ENCODE measurements around the gene PCSK4. TPM values are rescaled to one million over a fixed set of nuclear protein-coding genes. Genes with fewer than 3 reads are reported as not detected.

Gene PCSK4
- total RNA-seq, 2 experiments from 2014 or later = 1.5 to 2.7 TPM

DNA sequence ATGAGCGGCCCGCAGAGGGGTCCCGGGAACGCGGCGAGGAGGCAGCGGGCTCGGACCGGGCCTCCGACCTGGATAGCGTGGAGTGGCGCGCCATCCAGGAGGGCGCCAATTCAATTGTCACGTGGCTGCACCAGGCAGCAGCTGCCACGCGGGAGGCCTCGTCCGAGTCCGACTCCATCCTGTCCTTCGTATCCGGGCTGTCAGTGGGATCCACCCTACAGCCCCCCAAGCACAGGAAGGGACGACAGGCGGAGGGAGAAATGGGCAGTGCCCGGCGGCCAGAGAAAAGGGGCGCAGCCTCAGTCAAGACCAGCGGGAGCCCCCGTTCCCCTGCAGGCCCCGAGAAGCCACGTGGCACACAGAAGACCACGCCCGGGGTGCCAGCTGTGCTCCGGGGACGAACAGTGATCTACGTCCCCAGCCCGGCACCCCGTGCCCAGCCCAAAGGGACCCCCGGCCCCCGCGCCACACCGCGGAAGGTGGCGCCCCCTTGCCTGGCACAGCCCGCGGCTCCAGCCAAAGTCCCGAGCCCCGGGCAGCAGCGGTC lies 21.8 kb downstream of the PCSK4 start:
- Mint-ChIP-seq H3K4me3 (no peak overlapping the region), H3K4me1 (ENCODE audit: low read depth) (peaks cover 9% of the 10 kb centered on the region), H3K36me3 (no peaks in the 10 kb centered on the region), H3K27ac (no peak overlapping the region), H3K9me3 (no peaks in the 10 kb centered on the region), H3K27me3 (peaks cover 8% of the 10 kb centered on the region)
- POLR2A ChIA-PET = interaction anchor here (2.1 kb wide), 1 partner anchor 23 kb away, joined by 5 read pairs; no protein-coding TSS in a partner anchor
- intact Hi-C loops (cut with micrococcal nuclease) = no loop called here
- CTCF ChIA-PET = interaction anchor here (1.3 to 3.4 kb wide), 2 partner anchors 24 to 189 kb away, joined by 5 to 13 read pairs; no protein-coding TSS in a partner anchor
- no peak for DNase-seq

DNA sequence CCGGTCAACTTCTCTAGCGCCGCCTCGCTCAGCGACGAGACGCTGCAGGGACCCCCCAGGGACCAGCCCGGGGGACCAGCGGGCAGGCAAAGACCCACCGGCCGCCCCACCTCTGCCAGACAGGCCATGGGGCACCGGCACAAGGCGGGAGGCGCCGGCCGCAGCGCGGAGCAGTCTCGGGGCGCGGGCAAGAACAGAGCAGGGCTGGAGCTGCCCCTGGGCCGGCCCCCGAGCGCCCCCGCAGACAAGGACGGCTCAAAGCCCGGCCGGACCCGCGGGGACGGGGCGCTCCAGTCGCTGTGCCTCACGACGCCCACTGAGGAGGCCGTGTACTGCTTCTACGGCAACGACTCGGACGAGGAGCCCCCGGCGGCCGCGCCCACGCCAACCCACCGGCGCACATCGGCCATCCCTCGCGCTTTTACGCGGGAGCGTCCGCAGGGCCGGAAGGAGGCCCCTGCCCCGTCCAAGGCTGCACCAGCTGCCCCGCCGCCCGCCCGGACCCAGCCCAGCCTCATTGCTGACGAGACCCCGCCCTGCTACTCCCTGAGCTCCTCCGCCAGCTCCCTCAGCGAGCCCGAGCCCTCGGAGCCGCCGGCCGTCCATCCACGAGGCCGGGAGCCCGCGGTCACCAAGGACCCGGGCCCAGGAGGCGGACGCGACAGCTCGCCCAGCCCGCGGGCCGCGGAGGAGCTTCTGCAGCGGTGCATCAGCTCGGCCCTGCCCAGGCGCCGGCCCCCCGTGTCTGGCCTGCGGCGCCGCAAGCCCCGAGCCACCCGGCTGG lies 22.5 kb downstream of the PCSK4 start:
- ChIA-PET CTCF (interaction anchor here (1.2 to 3.4 kb wide), 4 partner anchors 9 to 23 kb away, joined by 3 to 20 read pairs (median 14); no protein-coding TSS in a partner anchor), POLR2A (interaction anchor here (1.4 to 2.1 kb wide), 2 partner anchors 7 to 23 kb away, joined by 3 to 5 read pairs; no protein-coding TSS in a partner anchor)
- no peak for DNase-seq
- no peak overlapping the region for H3K4me3 Mint-ChIP-seq
- no peaks in the 10 kb centered on the region for H3K36me3 Mint-ChIP-seq
- H3K27ac Mint-ChIP-seq = no peak overlapping the region
- intact Hi-C loops (cut with micrococcal nuclease) = no loop called here
- H3K27me3 Mint-ChIP-seq = peaks cover 8% of the 10 kb centered on the region
- no peaks in the 10 kb centered on the region for H3K9me3 Mint-ChIP-seq
- peaks cover 9% of the 10 kb centered on the region for H3K4me1 Mint-ChIP-seq (ENCODE audit: low read depth)

DNA sequence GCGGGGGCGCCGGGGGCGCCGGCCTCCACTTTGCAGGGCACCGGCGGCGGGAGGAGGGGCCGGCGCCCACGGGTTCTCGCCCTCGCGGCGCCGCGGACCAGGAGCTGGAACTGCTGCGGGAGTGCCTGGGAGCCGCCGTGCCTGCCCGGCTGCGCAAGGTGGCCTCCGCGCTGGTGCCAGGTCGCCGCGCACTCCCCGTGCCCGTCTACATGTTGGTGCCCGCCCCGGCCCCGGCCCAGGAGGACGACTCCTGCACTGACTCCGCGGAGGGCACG lies 23.0 kb downstream of the PCSK4 start:
- Mint-ChIP-seq H3K4me3 (no peak overlapping the region), H3K36me3 (no peaks in the 10 kb centered on the region), H3K4me1 (ENCODE audit: low read depth) (peaks cover 9% of the 10 kb centered on the region), H3K27me3 (peaks cover 8% of the 10 kb centered on the region), H3K9me3 (no peaks in the 10 kb centered on the region), H3K27ac (no peak overlapping the region)
- POLR2A ChIA-PET = interaction anchor here (1.4 kb wide), 1 partner anchor 8 kb away, joined by 3 read pairs; no protein-coding TSS in a partner anchor
- CTCF ChIA-PET = interaction anchor here (1.2 to 2.5 kb wide), 3 partner anchors 8 to 22 kb away, joined by 3 to 20 read pairs (median 14); no protein-coding TSS in a partner anchor
- intact Hi-C loops (cut with micrococcal nuclease) = no loop called here
- DNase-seq = no peak

DNA sequence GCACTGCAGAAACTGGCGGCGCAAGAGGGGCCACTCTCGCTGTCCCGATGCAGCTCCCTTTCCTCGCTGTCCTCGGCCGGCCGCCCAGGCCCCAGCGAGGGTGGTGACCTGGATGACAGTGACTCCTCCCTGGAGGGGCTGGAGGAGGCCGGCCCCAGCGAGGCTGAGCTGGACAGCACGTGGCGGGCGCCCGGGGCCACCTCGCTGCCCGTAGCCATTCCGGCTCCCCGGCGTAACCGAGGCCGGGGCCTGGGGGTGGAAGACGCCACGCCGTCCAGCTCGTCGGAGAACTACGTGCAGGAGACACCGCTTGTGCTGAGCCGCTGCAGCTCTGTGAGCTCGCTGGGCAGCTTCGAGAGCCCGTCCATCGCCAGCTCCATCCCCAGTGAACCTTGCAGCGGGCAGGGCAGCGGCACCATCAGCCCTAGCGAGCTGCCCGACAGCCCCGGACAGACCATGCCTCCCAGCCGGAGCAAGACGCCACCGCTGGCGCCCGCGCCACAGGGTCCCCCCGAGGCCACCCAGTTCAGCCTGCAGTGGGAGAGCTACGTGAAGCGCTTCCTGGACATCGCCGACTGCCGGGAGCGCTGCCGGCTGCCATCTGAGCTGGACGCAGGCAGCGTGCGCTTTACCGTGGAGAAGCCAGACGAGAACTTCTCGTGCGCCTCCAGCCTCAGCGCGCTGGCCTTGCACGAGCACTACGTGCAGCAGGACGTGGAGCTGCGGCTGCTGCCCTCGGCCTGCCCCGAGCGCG lies 23.5 kb downstream of the PCSK4 start:
- Mint-ChIP-seq H3K4me1 (ENCODE audit: low read depth) (peaks cover 5% of the 10 kb centered on the region), H3K27ac (no peak overlapping the region), H3K27me3 (peaks cover 8% of the 10 kb centered on the region), H3K4me3 (no peak overlapping the region), H3K9me3 (no peaks in the 10 kb centered on the region), H3K36me3 (no peaks in the 10 kb centered on the region)
- intact Hi-C loops (cut with micrococcal nuclease) = no loop called here
- CTCF ChIA-PET = interaction anchor here (1.0 to 2.5 kb wide), 7 partner anchors 8 to 22 kb away, joined by 3 to 20 read pairs (median 5); no protein-coding TSS in a partner anchor
- POLR2A ChIA-PET = interaction anchor here (1.4 kb wide), 1 partner anchor 8 kb away, joined by 3 read pairs; no protein-coding TSS in a partner anchor
- no peak for DNase-seq

DNA sequence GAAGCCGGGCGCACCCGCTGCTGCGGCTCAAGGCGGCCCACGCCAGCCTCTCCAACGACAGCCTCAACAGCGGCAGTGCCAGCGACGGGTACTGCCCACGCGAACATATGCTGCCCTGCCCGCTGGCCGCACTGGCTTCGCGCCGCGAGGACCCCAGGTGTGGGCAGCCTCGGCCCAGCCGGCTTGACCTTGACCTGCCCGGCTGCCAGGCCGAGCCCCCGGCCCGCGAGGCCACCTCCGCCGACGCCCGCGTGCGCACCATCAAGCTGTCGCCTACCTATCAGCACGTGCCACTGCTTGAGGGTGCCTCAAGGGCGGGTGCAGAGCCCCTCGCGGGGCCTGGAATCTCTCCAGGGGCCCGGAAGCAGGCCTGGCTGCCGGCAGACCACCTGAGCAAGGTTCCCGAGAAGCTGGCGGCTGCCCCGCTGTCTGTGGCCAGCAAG lies 24.1 kb downstream of the PCSK4 start:
- DNase-seq = no peak
- ChIA-PET POLR2A (interaction anchor here (1.4 kb wide), 1 partner anchor 9 kb away, joined by 3 read pairs; no protein-coding TSS in a partner anchor), CTCF (interaction anchor here (1.0 to 2.5 kb wide), 6 partner anchors 9 to 21 kb away, joined by 3 to 20 read pairs (median 6); no protein-coding TSS in a partner anchor)
- intact Hi-C loops (cut with micrococcal nuclease) = no loop called here
- H3K36me3 Mint-ChIP-seq = no peaks in the 10 kb centered on the region
- peaks cover 3% of the 10 kb centered on the region for H3K4me1 Mint-ChIP-seq (ENCODE audit: low read depth)
- no peak overlapping the region for H3K27ac Mint-ChIP-seq
- H3K4me3 Mint-ChIP-seq = no peak overlapping the region
- peaks cover 8% of the 10 kb centered on the region for H3K27me3 Mint-ChIP-seq
- H3K9me3 Mint-ChIP-seq = no peaks in the 10 kb centered on the region

DNA sequence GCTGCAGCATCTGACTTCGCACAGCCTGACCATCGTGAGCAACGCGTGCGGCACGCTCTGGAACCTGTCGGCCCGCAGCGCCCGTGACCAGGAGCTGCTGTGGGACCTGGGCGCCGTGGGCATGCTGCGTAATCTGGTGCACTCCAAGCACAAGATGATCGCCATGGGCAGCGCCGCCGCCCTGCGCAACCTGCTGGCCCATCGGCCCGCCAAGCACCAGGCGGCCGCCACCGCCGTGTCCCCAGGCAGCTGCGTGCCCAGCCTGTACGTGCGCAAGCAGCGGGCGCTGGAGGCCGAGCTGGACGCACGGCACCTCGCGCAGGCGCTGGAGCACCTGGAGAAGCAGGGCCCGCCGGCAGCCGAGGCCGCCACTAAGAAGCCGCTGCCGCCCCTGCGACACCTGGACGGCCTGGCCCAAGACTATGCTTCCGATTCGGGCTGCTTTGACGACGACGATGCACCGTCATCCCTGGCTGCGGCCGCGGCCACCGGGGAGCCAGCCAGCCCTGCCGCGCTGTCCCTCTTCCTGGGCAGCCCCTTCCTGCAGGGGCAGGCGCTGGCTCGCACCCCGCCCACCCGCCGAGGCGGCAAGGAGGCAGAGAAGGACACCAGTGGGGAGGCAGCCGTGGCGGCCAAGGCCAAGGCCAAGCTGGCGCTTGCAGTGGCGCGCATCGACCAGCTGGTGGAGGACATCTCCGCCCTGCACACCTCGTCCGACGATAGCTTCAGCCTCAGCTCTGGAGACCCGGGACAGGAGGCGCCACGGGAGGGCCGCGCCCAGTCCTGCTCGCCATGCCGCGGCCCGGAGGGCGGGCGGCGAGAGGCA lies 24.7 kb downstream of the PCSK4 start:
- intact Hi-C loops (cut with micrococcal nuclease) = no loop called here

DNA sequence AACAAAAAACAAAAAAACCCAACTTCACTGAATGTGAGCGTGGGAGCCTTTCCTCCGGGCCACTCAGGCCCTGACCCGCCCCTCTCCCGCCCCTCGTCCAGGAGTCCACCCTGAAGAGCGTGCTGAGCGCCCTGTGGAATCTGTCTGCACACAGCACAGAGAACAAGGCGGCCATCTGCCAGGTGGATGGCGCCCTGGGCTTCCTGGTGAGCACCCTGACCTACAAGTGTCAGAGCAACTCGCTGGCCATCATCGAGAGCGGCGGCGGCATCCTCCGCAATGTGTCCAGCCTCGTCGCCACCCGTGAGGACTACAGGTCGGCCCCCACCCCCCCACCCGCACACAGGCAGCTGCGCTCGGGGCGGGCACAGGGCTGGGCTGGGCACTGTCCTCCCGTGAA lies 28.3 kb downstream of the PCSK4 start:
- Mint-ChIP-seq H3K9me3 (no peaks in the 10 kb centered on the region), H3K4me1 (ENCODE audit: low read depth) (peaks cover 9% of the 10 kb centered on the region), H3K27ac (no peak overlapping the region), H3K27me3 (peaks cover 19% of the 10 kb centered on the region), H3K36me3 (no peaks in the 10 kb centered on the region), H3K4me3 (no peak overlapping the region)
- CTCF ChIA-PET = no interaction called here
- intact Hi-C loops (cut with micrococcal nuclease) = no loop called here
- POLR2A ChIA-PET = no interaction called here
- no peak for DNase-seq

More for the DNA sequence above, 24.7 kb downstream of the PCSK4 start:
- Mint-ChIP-seq H3K4me3 (no peak overlapping the region), H3K27ac (no peak overlapping the region), H3K27me3 (peaks cover 8% of the 10 kb centered on the region), H3K36me3 (no peaks in the 10 kb centered on the region), H3K4me1 (ENCODE audit: low read depth) (peaks cover 3% of the 10 kb centered on the region), H3K9me3 (no peaks in the 10 kb centered on the region)
- CTCF ChIA-PET = interaction anchor here (1.0 to 2.5 kb wide), 6 partner anchors 9 to 21 kb away, joined by 3 to 20 read pairs (median 6); no protein-coding TSS in a partner anchor
- POLR2A ChIA-PET = no interaction called here
- DNase-seq = peak; percentile 47

DNA sequence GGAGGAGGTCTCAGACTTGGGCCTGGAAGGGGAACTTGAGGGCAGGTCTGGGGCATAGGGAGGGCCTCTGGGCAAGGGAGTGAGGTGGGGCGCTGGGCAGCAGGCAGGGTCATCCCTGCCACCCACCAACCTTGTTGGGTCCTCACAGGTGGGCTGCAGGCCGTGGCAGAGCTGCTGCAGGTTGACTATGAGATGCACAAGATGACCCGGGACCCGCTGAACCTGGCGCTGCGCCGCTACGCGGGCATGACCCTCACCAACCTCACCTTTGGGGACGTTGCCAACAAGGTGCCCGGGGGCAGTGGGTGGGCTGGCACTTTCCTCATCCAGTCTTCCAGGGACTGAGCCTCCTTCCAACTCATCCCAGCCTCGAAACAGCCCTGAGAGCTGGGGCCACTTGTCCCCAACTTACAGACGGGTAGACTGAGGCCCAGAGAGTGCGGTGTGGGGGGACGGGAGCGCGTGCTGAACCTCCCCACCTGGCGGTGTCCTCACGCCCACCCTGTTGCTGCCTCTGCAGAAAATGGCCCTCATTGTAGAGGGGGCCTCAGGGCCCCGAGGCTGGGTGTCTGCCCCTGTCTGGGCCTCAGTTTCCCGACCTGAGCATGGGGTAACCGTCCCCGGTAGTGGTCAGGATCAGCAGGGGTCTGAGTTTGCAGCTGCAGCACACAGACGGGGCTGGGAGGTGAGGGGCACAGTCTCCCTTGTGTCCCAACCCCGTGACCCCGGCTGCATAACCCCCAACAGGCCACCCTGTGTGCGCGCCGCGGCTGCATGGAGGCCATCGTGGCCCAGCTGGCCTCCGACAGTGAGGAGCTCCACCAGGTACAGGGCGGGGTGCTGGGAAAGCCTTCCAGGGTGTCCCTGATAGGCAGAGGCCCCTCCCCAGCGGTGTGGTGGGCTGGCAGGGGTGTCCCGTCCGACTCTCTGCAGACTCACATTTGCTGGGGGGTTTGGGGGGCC lies 29.8 kb downstream of the PCSK4 start:
- H3K27me3 Mint-ChIP-seq = peaks cover 23% of the 10 kb centered on the region
- H3K4me3 Mint-ChIP-seq = no peak overlapping the region
- H3K9me3 Mint-ChIP-seq = no peaks in the 10 kb centered on the region
- no peak for DNase-seq
- H3K27ac Mint-ChIP-seq = no peak overlapping the region
- H3K36me3 Mint-ChIP-seq = no peaks in the 10 kb centered on the region
- H3K4me1 Mint-ChIP-seq (ENCODE audit: low read depth) = peaks cover 16% of the 10 kb centered on the region
- ChIA-PET CTCF (interaction anchor here (1.0 kb wide), 1 partner anchor 16 kb away, joined by 3 read pairs; no protein-coding TSS in a partner anchor), POLR2A (no interaction called here)
- intact Hi-C loops (cut with micrococcal nuclease) = no loop called here

DNA sequence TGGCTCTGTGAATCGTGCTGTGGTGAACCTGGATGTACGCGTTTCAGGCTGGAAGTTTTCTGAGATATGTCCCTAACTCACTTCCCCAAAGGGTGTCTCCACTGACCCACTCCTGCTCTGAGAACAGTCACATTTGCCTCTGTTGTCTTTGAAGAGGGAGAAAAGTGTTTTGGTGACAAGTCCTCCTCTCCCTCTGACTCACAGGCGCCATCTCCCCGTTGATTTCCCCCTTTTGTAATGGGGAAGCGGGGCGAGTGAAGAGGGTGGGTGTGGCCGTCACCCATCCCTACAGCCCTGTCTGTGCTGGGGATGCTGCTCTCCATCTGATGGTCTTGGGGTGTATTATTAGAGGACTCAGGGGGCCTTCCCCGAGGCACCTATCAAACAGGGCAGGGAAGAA lies 30.7 kb downstream of the PCSK4 start:
- intact Hi-C loops (cut with micrococcal nuclease) = loop anchor here (5.0 to 10.0 kb wide), 2 partner anchors 33 to 305 kb away; partner anchors contain the start of genes PCSK4 and REEP6
- peaks cover 27% of the 10 kb centered on the region for H3K27me3 Mint-ChIP-seq
- no peaks in the 10 kb centered on the region for H3K9me3 Mint-ChIP-seq
- H3K36me3 Mint-ChIP-seq = no peaks in the 10 kb centered on the region
- H3K27ac Mint-ChIP-seq = no peak overlapping the region
- no peak overlapping the region for H3K4me3 Mint-ChIP-seq
- POLR2A ChIA-PET = no interaction called here
- H3K4me1 Mint-ChIP-seq (ENCODE audit: low read depth) = peaks cover 20% of the 10 kb centered on the region
- CTCF ChIA-PET = interaction anchor here (1.4 kb wide), 1 partner anchor 8 kb away, joined by 3 read pairs; no protein-coding TSS in a partner anchor
- no peak for DNase-seq

DNA sequence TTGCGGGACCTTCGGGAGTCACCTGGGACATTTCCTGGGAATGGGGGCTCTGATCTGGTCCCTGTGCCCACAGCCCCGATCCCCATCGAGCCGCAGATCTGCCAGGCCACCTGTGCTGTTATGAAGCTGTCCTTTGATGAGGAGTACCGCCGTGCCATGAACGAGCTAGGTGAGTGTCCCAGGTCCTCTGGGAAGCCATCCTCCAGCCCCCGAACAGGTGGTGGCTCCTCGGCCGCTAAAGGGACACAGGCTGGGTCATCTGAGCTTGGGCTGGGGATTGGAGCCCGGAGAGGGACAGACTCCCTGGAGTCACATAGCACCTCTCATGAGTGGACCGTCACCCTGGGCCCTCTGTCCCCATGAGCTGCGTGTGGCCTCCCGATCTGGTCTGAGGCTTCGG lies 32.3 kb downstream of the PCSK4 start:
- Mint-ChIP-seq H3K4me1 (ENCODE audit: low read depth) (peaks cover 23% of the 10 kb centered on the region), H3K36me3 (no peaks in the 10 kb centered on the region), H3K9me3 (no peaks in the 10 kb centered on the region), H3K27ac (no peak overlapping the region), H3K27me3 (peaks cover 33% of the 10 kb centered on the region), H3K4me3 (no peak overlapping the region)
- intact Hi-C loops (cut with micrococcal nuclease) = loop anchor here (5.0 to 10.0 kb wide), 2 partner anchors 34 to 307 kb away; partner anchors contain the start of genes PCSK4 and REEP6
- POLR2A ChIA-PET = no interaction called here
- CTCF ChIA-PET = interaction anchor here (1.4 to 1.5 kb wide), 2 partner anchors 10 to 13 kb away, joined by 3 to 9 read pairs; no protein-coding TSS in a partner anchor
- no peak for DNase-seq
